Naive thymus-derived CD8-positive, alpha-beta T cell (primary cell): ENCODE data around the gene EGFLAM. TPM values are rescaled to one million over a fixed set of nuclear protein-coding genes. Genes with fewer than 3 reads are reported as not detected.

Source experiments
- ATAC-seq, 2 donors: fragments of 150-1000 bp; cut with Tn5 transposase in 1 of 2; sonication (Bioruptor Pico), chemical (Tn5 transposase) in 1 of 2; 1 replicate in 1 of 2; 2 replicates in 1 of 2; pipeline ENCODE4 v1.10.0; 2021; ENCODE audit warnings: mild to moderate bottlenecking in 2 of 2, moderate library complexity in 2 of 2
- POLR2A ChIA-PET: fragments of 350-600 bp; sonication (Branson Sonifier 250); formaldehyde crosslinking; loops from one replicate; lab custom pipeline; 2021; ENCODE audit warnings: antibody characterized with exemption; lab: Charles Lee
- DNase-seq, 10 donors: peaks; one replicate each; pipeline versions ENCODE4 v3.0.0 to v3.0.0-alpha.2; 2020 to 2022
- H3K27ac Mint-ChIP-seq, 10 donors: one replicate each; pipeline ENCODE4 v1.8.0; 2020 to 2022; ENCODE audit warnings: mild to moderate bottlenecking in 10 of 10, mixed read lengths in 10 of 10, moderate library complexity in 4 of 10, inconsistent platforms in 1 of 10
- H3K27me3 Mint-ChIP-seq, 5 donors: one replicate each; pipeline ENCODE4 v1.8.0; 2021 to 2022; ENCODE audit warnings: mixed read lengths in 5 of 5
- H3K36me3 Mint-ChIP-seq, 3 donors: one replicate each; pipeline ENCODE4 v1.8.0; 2020 to 2022; ENCODE audit warnings: mixed read lengths in 3 of 3, mild to moderate bottlenecking in 2 of 3, inconsistent platforms in 1 of 3
- H3K4me1 Mint-ChIP-seq, 4 donors: one replicate each; pipeline ENCODE4 v1.8.0; 2021 to 2022; ENCODE audit warnings: mixed read lengths in 4 of 4
- H3K4me3 Mint-ChIP-seq, 10 donors: one replicate each; pipeline ENCODE4 v1.8.0; 2020 to 2022; ENCODE audit warnings: mild to moderate bottlenecking in 10 of 10, mixed read lengths in 10 of 10, moderate library complexity in 6 of 10, inconsistent platforms in 1 of 10
- H3K9me3 Mint-ChIP-seq, 9 donors: one replicate each; pipeline ENCODE4 v1.8.0; 2020 to 2022; ENCODE audit warnings: mixed read lengths in 9 of 9, mild to moderate bottlenecking in 3 of 9, inconsistent platforms in 1 of 9, moderate library complexity in 1 of 9
- polyA plus RNA-seq, 3 donors: library from polyadenylated mRNA; unstranded; fragments of 300-500 nt; fragmentation: Illumina TruSeq; gene quantifications; one replicate each; pipeline ENCODE4 v1.2.3, GENCODE V29; 2021
- total RNA-seq, 8 experiments: library from RNA in 2 of 8; stranded (reverse) in 2 of 8; gene quantifications; one replicate each; pipeline ENCODE4 v1.2.3 and lab custom pipeline; 2021 to 2026

Gene EGFLAM
- total and polyA plus RNA-seq, 5 experiments from 2014 or later = not detected

DNA sequence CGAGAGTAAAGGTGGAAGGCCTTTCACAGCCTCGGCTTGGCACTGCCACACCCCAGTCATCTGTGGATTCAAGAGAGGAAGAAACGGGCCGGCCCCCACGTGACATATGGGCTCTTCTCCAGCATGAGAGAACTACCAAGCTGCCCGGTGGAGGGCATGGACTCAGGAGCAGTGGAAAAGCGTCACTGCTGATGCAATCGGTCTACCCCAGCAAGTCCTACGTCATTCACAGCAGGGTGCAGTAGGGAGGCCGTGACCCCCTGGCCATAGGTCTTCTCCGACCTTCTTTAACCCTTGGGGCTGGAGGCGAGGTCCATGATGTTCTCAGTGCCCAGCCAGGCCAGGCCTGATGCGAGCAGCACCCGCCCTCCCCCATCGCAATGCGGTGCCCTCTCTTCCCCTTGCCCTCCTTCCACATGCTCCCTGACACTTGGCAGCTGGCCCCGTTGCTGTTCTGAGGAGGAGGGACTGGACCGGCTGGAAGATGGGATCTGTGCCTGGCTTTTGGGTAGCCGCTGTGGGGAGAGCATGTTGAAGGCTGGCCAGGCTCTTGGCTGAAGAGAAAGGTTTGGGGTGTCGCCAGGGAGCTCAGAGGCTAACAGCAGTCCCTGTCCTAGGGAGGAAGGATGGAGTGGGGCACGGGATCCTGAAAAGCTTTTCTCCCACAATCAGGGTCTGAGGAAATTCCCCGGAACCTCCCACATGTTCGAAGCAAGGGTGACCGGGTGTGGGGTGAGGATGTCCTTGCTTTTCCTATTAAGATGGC is 208.2 kb downstream of the EGFLAM start:
- POLR2A ChIA-PET = no interaction called here
- Mint-ChIP-seq H3K4me1 (peaks cover 0 to 6% (median 2%) of the 10 kb centered on the region in 4 donors), H3K4me3 (no peak overlapping the region), H3K9me3 (peaks cover 0 to 3% (median 0%) of the 10 kb centered on the region in 9 donors), H3K27ac (no peak overlapping the region), H3K36me3 (no peaks in the 10 kb centered on the region), H3K27me3 (peaks cover 3 to 43% (median 39%) of the 10 kb centered on the region in 5 donors)
- DNase-seq (no peak), ATAC-seq (no peak)

DNA sequence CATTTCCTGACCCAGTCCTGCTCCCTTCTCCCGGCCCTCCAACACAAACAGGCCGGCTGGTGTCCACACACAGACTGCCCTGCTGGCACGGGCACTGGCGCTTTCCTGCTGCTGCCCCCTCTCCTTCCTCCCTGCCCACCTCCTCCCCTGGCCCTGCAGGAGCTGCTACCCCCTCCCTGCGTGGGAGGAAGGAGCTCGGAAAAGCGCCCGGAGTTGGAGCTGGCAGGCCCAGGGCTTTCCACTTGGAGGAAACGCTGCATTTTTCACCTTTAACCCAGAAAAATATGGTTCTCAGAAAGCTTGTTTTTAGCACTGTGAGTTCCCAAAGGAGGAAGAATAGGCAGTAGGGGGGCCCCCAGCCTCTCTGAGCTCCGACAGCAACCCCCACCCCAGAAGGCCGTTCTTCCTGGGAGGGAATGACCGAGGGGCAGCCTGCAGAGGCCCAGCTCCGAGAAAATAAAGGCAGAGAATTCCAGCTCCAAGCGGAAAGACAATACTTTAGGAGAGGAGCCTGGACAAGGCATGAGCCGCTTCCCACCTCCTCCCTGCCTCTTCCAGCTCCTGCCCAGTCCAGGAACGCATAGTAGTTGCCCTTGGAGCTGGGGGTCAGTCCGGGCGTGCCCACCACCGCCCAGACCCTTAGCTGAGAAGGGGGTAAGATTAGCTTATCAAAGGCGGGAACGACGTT is 209.1 kb downstream of the EGFLAM start:
- Mint-ChIP-seq H3K27me3 (peaks cover 12 to 45% (median 43%) of the 10 kb centered on the region in 5 donors), H3K4me1 (peaks cover 0 to 2% (median under 1%) of the 10 kb centered on the region in 4 donors), H3K27ac (peak overlapping the region in 1 of 10 donors; percentile 40), H3K9me3 (no peaks in the 10 kb centered on the region), H3K4me3 (no peak overlapping the region), H3K36me3 (no peaks in the 10 kb centered on the region)
- ATAC-seq (no peak), DNase-seq (no peak)
- POLR2A ChIA-PET = no interaction called here

DNA sequence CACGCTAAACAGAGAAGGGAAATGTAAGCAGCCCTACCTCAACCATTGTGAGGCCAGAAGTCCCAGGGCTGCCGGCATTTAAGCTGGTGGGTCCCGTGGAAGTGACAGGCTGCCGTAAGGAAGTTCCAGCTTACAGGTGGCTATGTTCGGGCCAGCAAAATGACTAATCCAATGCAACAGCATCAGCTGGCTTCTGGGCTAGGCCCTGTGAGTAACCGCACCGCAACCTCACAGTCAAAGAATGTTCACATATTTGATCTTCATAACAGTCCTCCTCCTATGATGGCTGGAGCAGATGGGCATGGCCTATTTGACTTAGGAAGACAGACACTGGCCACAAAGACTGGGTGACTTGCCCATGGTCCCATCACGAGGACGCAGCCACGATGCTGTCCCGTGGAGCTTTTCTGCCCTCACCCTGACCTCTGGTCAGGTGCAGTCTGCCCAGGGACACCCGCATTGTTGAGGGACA is 209.9 kb downstream of the EGFLAM start:
- H3K4me1 Mint-ChIP-seq = peaks cover 0 to 1% (median 0%) of the 10 kb centered on the region in 4 donors
- no peak for ATAC-seq
- no peaks in the 10 kb centered on the region for H3K9me3 Mint-ChIP-seq
- DNase-seq = no peak
- H3K36me3 Mint-ChIP-seq = no peaks in the 10 kb centered on the region
- POLR2A ChIA-PET = interaction anchor here (0.6 kb wide), 1 partner anchor 24 kb away, joined by 8 read pairs; no protein-coding TSS in a partner anchor
- H3K27ac Mint-ChIP-seq = no peak overlapping the region
- no peak overlapping the region for H3K4me3 Mint-ChIP-seq
- H3K27me3 Mint-ChIP-seq = peaks cover 19 to 43% (median 42%) of the 10 kb centered on the region in 5 donors

DNA sequence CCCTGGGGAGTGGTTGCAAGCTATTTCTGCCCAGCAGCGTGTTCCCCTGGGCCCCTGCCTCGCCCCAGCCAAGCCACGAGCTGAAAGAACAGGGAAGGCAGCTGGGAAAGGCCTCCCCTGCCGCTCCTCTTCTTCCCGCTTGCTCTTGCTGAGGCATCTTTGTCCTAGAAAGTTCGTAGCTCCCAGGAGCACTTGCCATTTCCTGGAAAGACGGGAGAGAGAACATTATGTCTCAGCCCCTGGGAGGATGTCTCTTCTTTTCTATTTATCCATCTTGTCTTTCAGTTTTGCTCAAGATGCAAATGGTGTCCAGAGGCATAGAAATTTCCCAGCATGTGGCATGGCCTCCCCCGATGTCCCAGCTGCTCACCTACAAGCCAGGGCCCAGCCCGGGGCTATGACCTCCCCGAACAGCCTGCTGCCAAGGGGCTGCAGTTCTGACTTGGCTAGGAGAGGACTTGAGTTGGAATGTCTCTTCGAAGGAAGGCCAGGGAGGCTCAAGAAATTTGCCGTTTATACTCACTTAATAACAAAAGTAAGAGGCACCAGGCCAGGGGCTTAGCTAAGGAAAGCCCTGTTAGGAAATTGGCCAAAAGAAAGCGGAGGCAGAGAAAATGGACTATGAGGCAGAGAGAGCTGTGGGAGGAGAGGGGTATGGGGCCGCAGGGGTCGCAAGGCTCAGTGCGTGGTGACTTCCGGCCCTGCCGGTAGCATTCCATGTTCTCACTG is 210.8 kb downstream of the EGFLAM start:
- no peaks in the 10 kb centered on the region for H3K36me3 Mint-ChIP-seq
- no peaks in the 10 kb centered on the region for H3K9me3 Mint-ChIP-seq
- DNase-seq (no peak), ATAC-seq (no peak)
- no peak overlapping the region for H3K4me3 Mint-ChIP-seq
- peaks cover 0 to 1% (median 0%) of the 10 kb centered on the region in 4 donors for H3K4me1 Mint-ChIP-seq
- peaks cover 19 to 47% (median 43%) of the 10 kb centered on the region in 5 donors for H3K27me3 Mint-ChIP-seq
- POLR2A ChIA-PET = no interaction called here
- H3K27ac Mint-ChIP-seq = no peak overlapping the region

DNA sequence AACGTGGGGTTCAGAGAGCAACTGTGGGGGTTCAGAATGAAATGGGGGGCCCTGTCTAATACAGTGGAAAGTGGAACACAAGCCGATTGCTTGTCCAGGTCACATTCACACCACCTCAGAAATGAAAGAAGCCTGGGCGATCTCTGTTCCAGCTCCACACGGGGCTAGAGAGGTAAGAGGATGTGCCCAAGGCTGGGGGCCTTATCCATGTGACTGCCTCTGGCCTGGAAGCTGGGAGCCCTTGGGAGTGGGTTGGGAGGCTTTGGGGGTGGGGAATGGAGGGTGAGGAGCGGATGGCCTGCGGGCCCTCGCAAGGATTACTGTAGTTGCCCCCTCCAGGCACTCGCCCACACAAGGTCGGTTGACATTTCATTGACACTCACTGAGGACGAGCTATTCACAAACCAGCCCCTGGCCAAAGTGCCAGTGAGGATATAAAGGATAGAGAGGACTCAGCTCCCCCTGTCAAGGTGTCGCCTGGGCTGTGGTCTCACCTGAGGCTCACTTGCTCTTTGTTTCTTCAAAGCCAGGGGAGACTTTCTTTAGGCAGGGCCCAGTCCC is 211.4 kb downstream of the EGFLAM start:
- Mint-ChIP-seq H3K27me3 (peaks cover 22 to 53% (median 43%) of the 10 kb centered on the region in 5 donors), H3K4me1 (peaks cover 0 to 1% (median 0%) of the 10 kb centered on the region in 4 donors), H3K9me3 (no peaks in the 10 kb centered on the region)

DNA sequence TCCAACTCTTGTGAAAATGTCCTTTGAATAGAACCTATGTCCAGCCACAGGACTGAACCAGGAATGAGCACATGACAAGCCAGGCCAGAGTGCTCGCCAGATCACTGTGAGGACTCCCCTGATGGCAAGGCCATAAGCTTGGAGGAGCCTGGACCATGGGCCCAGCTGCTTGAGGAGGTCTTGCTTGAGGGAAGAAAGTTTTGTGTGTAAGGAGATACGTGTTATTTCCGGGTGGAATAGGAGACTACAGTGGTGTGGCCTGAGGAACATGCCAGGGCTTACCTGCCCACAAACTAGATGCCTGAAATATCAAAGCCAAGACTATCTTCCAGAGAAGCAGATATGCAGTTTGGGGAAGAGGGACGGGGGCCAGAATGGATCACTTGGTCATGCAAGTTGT is 213.3 kb downstream of the EGFLAM start:
- no peak for ATAC-seq
- no peak for DNase-seq
- POLR2A ChIA-PET = no interaction called here
- Mint-ChIP-seq H3K36me3 (no peaks in the 10 kb centered on the region), H3K27me3 (peaks cover 29 to 62% (median 50%) of the 10 kb centered on the region in 5 donors), H3K4me1 (peaks cover 0 to 1% (median 0%) of the 10 kb centered on the region in 4 donors), H3K9me3 (no peaks in the 10 kb centered on the region), H3K4me3 (no peak overlapping the region), H3K27ac (no peak overlapping the region)

More for the DNA sequence above, 211.4 kb downstream of the EGFLAM start:
- DNase-seq (no peak), ATAC-seq (no peak)
- no peak overlapping the region for H3K4me3 Mint-ChIP-seq
- no peak overlapping the region for H3K27ac Mint-ChIP-seq
- no peaks in the 10 kb centered on the region for H3K36me3 Mint-ChIP-seq
- POLR2A ChIA-PET = no interaction called here

DNA sequence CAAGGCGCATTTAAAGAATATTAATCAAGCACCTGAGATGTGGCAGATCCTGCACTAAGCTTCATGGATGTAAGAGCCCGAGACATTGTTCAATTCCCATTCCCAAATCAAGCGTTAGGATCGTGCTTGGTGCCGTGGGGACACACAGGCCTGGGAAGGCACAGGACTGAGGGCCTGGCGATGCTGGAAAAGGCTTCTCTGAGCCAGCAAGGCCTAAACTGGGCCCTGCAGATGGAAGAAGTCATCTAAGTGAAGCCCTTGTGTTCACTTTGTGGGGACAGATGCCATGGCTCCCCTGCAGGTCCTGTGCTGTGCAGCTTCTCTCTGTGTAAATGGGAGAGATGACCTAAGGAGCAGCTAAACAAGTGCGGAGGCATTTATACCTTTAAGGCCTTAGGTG is 214.2 kb downstream of the EGFLAM start:
- Mint-ChIP-seq H3K27ac (no peak overlapping the region), H3K36me3 (no peaks in the 10 kb centered on the region), H3K4me1 (peaks cover 0 to under 1% (median 0%) of the 10 kb centered on the region in 4 donors), H3K4me3 (no peak overlapping the region), H3K9me3 (no peaks in the 10 kb centered on the region), H3K27me3 (peaks cover 30 to 69% (median 55%) of the 10 kb centered on the region in 5 donors)
- no peak for DNase-seq
- ATAC-seq = no peak
- POLR2A ChIA-PET = no interaction called here

DNA sequence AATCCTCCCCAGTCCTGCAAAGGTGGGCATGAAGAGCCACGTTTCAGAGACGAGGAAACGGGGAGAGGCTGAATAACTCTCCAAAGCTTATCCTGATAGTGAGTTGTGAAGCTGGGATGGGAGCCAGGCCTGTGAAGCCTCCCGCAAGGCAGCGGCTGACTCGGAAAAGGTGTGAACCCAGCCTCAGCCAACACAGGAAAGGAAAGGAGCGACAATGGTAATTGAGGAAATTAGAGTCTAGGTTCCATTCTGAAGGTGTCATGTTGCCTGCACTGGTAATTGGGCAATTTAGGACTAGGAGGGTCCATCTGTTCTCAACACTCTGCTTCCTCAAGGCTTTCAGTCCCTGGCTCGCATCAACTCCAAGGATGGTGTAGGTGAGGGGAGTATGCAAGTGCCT is 214.6 kb downstream of the EGFLAM start:
- DNase-seq (no peak), ATAC-seq (no peak)
- Mint-ChIP-seq H3K4me3 (no peak overlapping the region), H3K9me3 (no peaks in the 10 kb centered on the region), H3K27me3 (peaks cover 27 to 67% (median 51%) of the 10 kb centered on the region in 5 donors), H3K36me3 (no peaks in the 10 kb centered on the region), H3K4me1 (no peaks in the 10 kb centered on the region), H3K27ac (no peak overlapping the region)
- POLR2A ChIA-PET = no interaction called here

DNA sequence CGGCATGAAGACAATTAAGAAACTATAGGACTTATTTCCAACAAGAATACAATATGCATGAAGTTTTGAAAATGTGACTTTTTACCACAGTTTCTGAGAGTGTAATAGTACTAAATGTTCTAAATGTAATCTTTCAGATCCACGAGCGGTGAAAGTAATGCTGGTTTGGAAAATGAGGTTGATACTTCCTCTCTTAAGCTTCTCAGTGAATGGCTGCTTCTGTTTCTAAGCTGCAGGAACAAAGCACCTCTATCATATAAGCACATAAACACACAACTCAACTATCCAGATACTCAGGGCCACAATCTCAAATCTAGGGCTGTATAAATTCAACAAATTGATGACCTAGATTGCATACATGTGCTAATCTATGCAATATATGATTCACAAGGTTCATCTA is 219.8 kb downstream of the EGFLAM start:
- H3K27me3 Mint-ChIP-seq = peaks cover 14 to 74% (median 27%) of the 10 kb centered on the region in 5 donors
- H3K4me3 Mint-ChIP-seq = no peak overlapping the region
- POLR2A ChIA-PET = no interaction called here
- ATAC-seq (no peak), DNase-seq (no peak)
- no peak overlapping the region for H3K27ac Mint-ChIP-seq
- H3K4me1 Mint-ChIP-seq = no peaks in the 10 kb centered on the region
- H3K36me3 Mint-ChIP-seq = no peaks in the 10 kb centered on the region
- H3K9me3 Mint-ChIP-seq = no peaks in the 10 kb centered on the region

DNA sequence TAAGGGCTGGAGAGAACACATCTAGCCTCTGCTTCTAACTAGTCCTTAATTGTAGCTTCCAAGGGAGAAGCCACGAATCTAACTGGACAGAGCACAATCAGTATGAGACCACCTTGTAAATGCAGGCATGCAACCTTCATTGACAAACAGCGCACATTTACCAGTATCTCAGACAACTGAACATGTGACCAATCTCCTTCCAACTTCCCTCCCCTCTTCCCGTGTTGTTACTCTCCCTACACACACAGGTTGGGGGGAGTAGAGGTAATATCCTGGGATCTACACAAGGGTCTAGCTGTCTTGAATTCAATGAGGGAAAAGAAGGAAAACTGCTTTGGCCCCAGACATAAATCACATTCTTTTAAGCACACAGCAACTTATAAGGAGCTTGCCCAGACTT is 220.5 kb downstream of the EGFLAM start:
- Mint-ChIP-seq H3K27me3 (peaks cover 15 to 71% (median 26%) of the 10 kb centered on the region in 5 donors), H3K4me1 (no peaks in the 10 kb centered on the region), H3K4me3 (no peak overlapping the region), H3K9me3 (no peaks in the 10 kb centered on the region), H3K27ac (peak overlapping the region in 1 of 10 donors; percentile 30), H3K36me3 (no peaks in the 10 kb centered on the region)
- ATAC-seq (no peak), DNase-seq (no peak)
- POLR2A ChIA-PET = no interaction called here

DNA sequence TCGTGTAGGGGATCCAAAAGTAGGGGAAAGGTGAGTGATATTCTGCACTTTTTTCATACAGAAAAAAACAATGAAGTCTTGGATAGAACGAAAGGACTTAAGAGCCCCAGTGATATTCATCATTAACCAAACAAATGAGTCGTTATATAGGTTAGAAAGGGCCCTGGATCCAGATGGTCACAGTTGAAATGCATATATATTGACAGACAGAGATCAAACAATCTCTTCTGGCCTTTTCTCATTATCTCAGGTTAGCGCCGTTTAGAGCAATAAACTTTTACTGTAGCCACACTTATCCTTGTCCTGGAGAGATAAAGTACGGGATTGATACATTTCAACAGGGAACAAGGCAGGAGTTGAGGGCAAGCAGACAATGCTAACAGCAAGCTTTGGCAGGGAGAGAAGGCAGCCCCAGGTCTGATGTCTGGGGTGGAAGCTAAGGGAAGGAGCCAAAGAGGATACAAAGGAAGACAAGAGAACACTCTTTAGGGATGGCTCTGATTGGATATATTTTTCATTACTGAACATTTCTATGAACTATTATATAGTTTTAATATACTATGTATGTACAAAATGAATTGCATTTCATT is 221.1 kb downstream of the EGFLAM start:
- DNase-seq = no peak
- POLR2A ChIA-PET = no interaction called here
- H3K27me3 Mint-ChIP-seq = peaks cover 18 to 71% (median 26%) of the 10 kb centered on the region in 5 donors
- no peaks in the 10 kb centered on the region for H3K9me3 Mint-ChIP-seq
- H3K4me1 Mint-ChIP-seq = no peaks in the 10 kb centered on the region
- ATAC-seq = no peak
- no peak overlapping the region for H3K4me3 Mint-ChIP-seq
- no peaks in the 10 kb centered on the region for H3K36me3 Mint-ChIP-seq
- H3K27ac Mint-ChIP-seq = peak overlapping the region in 1 of 10 donors; percentile 41

DNA sequence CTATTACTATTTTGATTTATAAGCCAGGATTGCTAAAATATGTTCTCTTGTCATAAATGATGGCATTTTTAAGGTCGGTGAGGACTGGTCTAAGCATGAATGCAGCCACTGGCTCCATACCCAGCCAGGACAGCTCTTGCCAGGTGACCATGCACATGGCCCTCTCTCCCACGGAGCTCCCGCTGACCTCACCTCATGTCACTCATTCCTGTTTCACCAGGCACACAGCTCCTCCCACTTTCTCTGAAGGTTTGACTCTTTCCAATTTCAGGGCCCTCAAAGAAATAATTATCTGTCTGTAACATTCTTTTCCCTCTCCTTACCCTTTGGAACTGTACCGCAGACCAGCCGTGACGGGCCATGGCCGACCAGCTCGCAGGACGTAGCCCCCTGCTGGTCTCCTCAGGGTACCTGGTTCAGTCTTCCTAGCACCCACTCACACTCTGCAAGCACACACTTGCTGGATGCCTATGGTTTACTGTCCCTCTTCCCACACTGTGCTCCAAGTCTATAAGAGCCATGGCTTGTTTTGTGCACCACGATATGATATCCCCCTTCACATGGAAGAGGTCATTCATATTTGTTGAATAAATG is 225.5 kb downstream of the EGFLAM start:
- ATAC-seq (no peak), DNase-seq (no peak)
- H3K27me3 Mint-ChIP-seq = peaks cover 24 to 69% (median 35%) of the 10 kb centered on the region in 5 donors
- no peaks in the 10 kb centered on the region for H3K36me3 Mint-ChIP-seq
- POLR2A ChIA-PET = no interaction called here
- H3K27ac Mint-ChIP-seq = peak overlapping the region in 1 of 10 donors; percentile 9
- H3K9me3 Mint-ChIP-seq = no peaks in the 10 kb centered on the region
- no peaks in the 10 kb centered on the region for H3K4me1 Mint-ChIP-seq
- H3K4me3 Mint-ChIP-seq = no peak overlapping the region
